Brain microvascular endothelial cell (primary cell): ENCODE results near the gene MAP4K3.

Source experiments
- DNase-seq: peaks from one replicate; pipeline ENCODE4 v3.0.0-alpha.2; 2020
- H3K27ac ChIP-seq: fragments of 250-450 bp; sonication (Bioruptor Pico); 2 replicates; pipeline ENCODE4 v1.5.1; 2020; ENCODE audit warnings: mild to moderate bottlenecking, moderate library complexity
- H3K27me3 ChIP-seq: fragments of 250-450 bp; sonication (Bioruptor Pico); replicated peaks from 2 replicates; pipeline ENCODE4 v1.5.1; 2020; ENCODE audit warnings: mild to moderate bottlenecking
- H3K36me3 ChIP-seq: fragments of 250-450 bp; sonication (Bioruptor Pico); replicated peaks from 2 replicates; pipeline ENCODE4 v1.5.1; 2020; ENCODE audit warnings: mild to moderate bottlenecking
- H3K4me3 ChIP-seq: 2 replicates; pipeline ENCODE4 v1.5.1; 2011; ENCODE audit warnings: low read depth, mild to moderate bottlenecking, control low read depth, low read length, moderate library complexity
- CTCF ChIP-seq: IDR thresholded peaks from 2 replicates; pipeline ENCODE4 v1.5.1; 2011; ENCODE audit warnings: low read depth, mild to moderate bottlenecking, moderate library complexity, low read length, control low read depth, inconsistent platforms; ENCODE audit errors: missing control alignments
- in situ Hi-C: cut with HindIII; loops from 2 replicates; pipeline ENCODE4 v1.10.0; 2017; ENCODE audit warnings: low sequenced_read_pairs, low pct_ligation_motif_present

Gene MAP4K3

GRCh38 chr2:39223909-39224308 is 213.2 kb downstream of the MAP4K3 start:
- no peak for DNase-seq
- TF ChIP-seq CTCF, result no peak
- no peak overlapping the region for H3K4me3 ChIP-seq
- in situ Hi-C loops, result no loop called here
- H3K27me3 ChIP-seq, result no peaks in the 10 kb centered on the region
- no peaks in the 10 kb centered on the region for H3K36me3 ChIP-seq
- no peak overlapping the region for H3K27ac ChIP-seq

GRCh38 chr2:39221459-39221858 is 215.6 kb downstream of the MAP4K3 start:
- Histone ChIP-seq H3K36me3 (no peaks in the 10 kb centered on the region), H3K27me3 (no peaks in the 10 kb centered on the region), H3K4me3 (no peak overlapping the region), H3K27ac (no peak overlapping the region)
- in situ Hi-C loops, result no loop called here
- no peak for DNase-seq
- no peak for TF ChIP-seq CTCF

DNA sequence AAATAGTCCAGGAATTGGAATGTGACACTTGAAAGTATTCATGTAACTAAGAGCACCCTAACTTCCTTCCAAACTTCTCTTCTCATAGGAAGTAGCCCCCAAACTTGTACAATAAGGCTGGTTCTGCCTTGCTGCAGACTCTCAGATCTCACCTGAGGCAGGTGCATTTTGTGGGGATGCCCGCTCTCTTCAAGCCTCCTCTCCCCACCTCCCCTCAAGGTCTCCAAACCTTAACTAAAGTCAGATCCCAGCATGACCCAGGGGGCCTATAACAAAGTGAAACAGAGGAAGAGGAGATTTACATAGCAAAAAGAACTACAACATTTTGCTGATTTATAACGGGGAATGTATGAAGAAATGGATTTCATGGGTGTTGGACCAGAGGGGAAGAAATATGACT is 216.9 kb downstream of the MAP4K3 start:
- in situ Hi-C loops, result no loop called here
- TF ChIP-seq CTCF, result no peak
- no peak for DNase-seq
- Histone ChIP-seq H3K36me3 (no peaks in the 10 kb centered on the region), H3K27ac (no peak overlapping the region), H3K4me3 (no peak overlapping the region), H3K27me3 (no peaks in the 10 kb centered on the region)

DNA sequence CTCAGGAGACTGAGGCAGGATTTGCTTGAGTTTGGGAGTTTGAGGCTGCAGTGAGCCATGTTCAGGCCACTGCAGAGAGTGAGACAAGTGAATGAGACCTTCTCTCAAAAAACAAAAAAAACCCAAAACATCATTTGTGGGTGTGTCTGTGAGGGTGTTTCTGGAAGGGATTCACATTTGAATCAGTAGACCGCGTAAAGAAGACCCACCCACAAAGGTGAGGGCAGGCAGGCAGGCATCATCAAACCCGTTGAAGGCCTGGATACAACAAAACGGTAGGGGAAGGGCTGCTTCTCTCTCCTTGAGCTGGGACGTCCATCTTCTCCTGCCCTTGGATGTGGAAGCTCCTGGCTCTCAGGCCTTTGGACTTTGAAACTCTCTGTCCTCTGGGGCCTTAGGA is 218.7 kb downstream of the MAP4K3 start:
- Histone ChIP-seq H3K27ac (no peak overlapping the region), H3K27me3 (no peaks in the 10 kb centered on the region), H3K36me3 (no peaks in the 10 kb centered on the region), H3K4me3 (no peak overlapping the region)
- DNase-seq, result no peak
- no peak for TF ChIP-seq CTCF
- in situ Hi-C loops, result no loop called here

DNA sequence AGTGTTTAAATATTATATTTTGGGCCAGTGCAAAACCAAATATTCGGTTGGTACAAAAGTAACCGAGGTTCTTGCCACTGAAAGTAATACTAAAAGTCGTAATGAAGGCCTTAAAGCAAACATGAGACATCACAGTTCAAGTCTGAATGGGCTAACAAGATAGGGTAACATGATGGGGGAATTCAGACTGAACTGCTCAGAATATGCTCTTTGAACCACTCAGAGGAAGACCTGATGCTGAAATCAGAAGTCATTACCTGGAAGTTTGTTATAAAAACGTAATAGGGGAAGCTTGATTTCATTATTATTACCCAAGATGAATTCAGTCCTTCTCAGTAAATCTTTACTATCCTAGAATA is 219.9 kb downstream of the MAP4K3 start:
- H3K27ac ChIP-seq, result no peak overlapping the region
- in situ Hi-C loops, result no loop called here
- H3K27me3 ChIP-seq, result no peaks in the 10 kb centered on the region
- H3K36me3 ChIP-seq, result no peaks in the 10 kb centered on the region
- TF ChIP-seq CTCF, result no peak
- DNase-seq, result no peak
- H3K4me3 ChIP-seq, result no peak overlapping the region

- in situ Hi-C loops, result no loop called here
- Histone ChIP-seq H3K27me3 (no peaks in the 10 kb centered on the region), H3K4me3 (no peak overlapping the region), H3K36me3 (no peaks in the 10 kb centered on the region), H3K27ac (no peak overlapping the region)
- DNase-seq, result no peak
- no peak for TF ChIP-seq CTCF
Observed at GRCh38 chr2:39216346-39217191, 220.5 kb downstream of the MAP4K3 start.
